Endometrial microvascular endothelial cells (primary cell): ENCODE results near the gene TMED9. TPM values are rescaled to one million over a fixed set of nuclear protein-coding genes. Genes with fewer than 3 reads are reported as not detected.
"Not testable (repeated sequence)": the region's sequence is repeated elsewhere in the genome, so short reads cannot be mapped to it uniquely, and the experiment has no call there.

Experiments
- in situ Hi-C: cut with HindIII; loops from 2 replicates; pipeline ENCODE4 v1.10.0; 2017; ENCODE audit warnings: low sequenced_read_pairs, low pct_unique_long_range_greater_than_20kb; ENCODE audit errors: inconsistent ontology term
- total RNA-seq: library from RNA; depleted of rRNA; stranded (reverse); fragments of >200 nt; gene quantifications from one replicate; pipeline ENCODE4 v1.2.3, GENCODE V29; 2015; ENCODE audit errors: inconsistent ontology term

The TMED9 gene
- total RNA-seq, 1 donor from 2014 or later: 170 TPM

GRCh38 chr5:177634912-177635311 is 42.9 kb downstream of the TMED9 start:
- in situ Hi-C loops: not testable (repeated sequence)

DNA sequence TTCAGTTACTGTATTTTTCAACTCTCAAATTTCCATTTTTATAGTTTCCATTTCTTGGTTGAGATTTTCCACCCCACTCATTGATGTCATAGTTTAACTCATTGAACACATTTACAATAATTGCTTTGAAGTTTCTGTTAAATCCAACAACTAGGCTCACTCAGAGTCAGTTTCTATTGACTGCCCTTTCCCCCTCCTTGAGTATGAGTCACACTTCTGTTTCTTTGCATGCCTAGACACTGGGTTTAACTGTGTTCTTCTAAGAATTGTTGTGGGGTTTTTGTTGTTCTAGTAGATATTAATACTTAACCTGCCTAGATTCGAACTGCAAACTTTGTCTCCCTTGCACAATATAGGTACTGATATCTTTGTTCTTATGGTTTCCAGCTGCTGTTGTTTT is 53.5 kb downstream of the TMED9 start:
- in situ Hi-C loops: not testable (repeated sequence)

Other genes starting within 250 kb of the TMED9 start
- 318 TPM for gene LMAN2, start 240.5 kb upstream of the TMED9 start, total RNA-seq
- 7.2 TPM for gene RGS14, start 234.3 kb upstream of the TMED9 start, total RNA-seq
- not detected for gene SLC34A1, start 207.8 kb upstream of the TMED9 start, total RNA-seq
- gene PFN3, start 191.5 kb upstream of the TMED9 start, total RNA-seq: not detected
- 0.28 TPM for gene F12, start 182.6 kb upstream of the TMED9 start, total RNA-seq
- gene GRK6, start 165.5 kb upstream of the TMED9 start, total RNA-seq: 50.9 TPM
- 11.2 TPM for gene PRR7, start 145.4 kb upstream of the TMED9 start, total RNA-seq
- 286 TPM for gene DBN1, start 118.6 kb upstream of the TMED9 start, total RNA-seq
- 224 TPM for gene PDLIM7, start 94.6 kb upstream of the TMED9 start, total RNA-seq
- gene DOK3, start 82.4 kb upstream of the TMED9 start, total RNA-seq: 3.0 TPM
- 163 TPM for gene DDX41, start 75.2 kb upstream of the TMED9 start, total RNA-seq
- 32.3 TPM for gene FAM193B, start 37.6 kb upstream of the TMED9 start, total RNA-seq
- gene B4GALT7, start 7.9 kb downstream of the TMED9 start, total RNA-seq: 44.8 TPM
- not detected for gene FAM153A, start 190.7 kb downstream of the TMED9 start, total RNA-seq